Measurements from ENCODE around the gene EEPD1.

Gene EEPD1

GRCh38 chr7:36157527-36158320 lies 4.7 kb downstream of the EEPD1 start:
- no peak for DNase-seq (ENCODE audit: low spot score)
- in situ Hi-C loops (cut with MboI; ENCODE audit: low pct_unique_long_range_greater_than_20kb, low sequenced_read_pairs, unreplicated experiment): no loop called here
- TF ChIP-seq CTCF (IDR thresholded peaks at IDR 0.05; ENCODE audit: extremely low read depth, insufficient read depth, missing control alignments): no peak

- no peak for TF ChIP-seq CTCF (IDR thresholded peaks at IDR 0.05; ENCODE audit: extremely low read depth, insufficient read depth, missing control alignments)
- in situ Hi-C loops (cut with MboI; ENCODE audit: low pct_unique_long_range_greater_than_20kb, low sequenced_read_pairs, unreplicated experiment): no loop called here
- DNase-seq (ENCODE audit: low spot score): no peak
These were observed 5.2 kb downstream of the EEPD1 start for GRCh38 chr7:36158321-36158605.

- in situ Hi-C loops (cut with MboI; ENCODE audit: low pct_unique_long_range_greater_than_20kb, low sequenced_read_pairs, unreplicated experiment): no loop called here
- DNase-seq (ENCODE audit: low spot score): no peak
- TF ChIP-seq CTCF (IDR thresholded peaks at IDR 0.05; ENCODE audit: extremely low read depth, insufficient read depth, missing control alignments): no peak
These were observed 6.6 kb downstream of the EEPD1 start for GRCh38 chr7:36159618-36160017.

GRCh38 chr7:36160313-36160712 lies 7.3 kb downstream of the EEPD1 start:
- TF ChIP-seq CTCF (IDR thresholded peaks at IDR 0.05; ENCODE audit: extremely low read depth, insufficient read depth, missing control alignments): no peak
- no peak for DNase-seq (ENCODE audit: low spot score)
- in situ Hi-C loops (cut with MboI; ENCODE audit: low pct_unique_long_range_greater_than_20kb, low sequenced_read_pairs, unreplicated experiment): no loop called here

GRCh38 chr7:36161996-36162395 lies 8.9 kb downstream of the EEPD1 start:
- no peak for TF ChIP-seq CTCF (IDR thresholded peaks at IDR 0.05; ENCODE audit: extremely low read depth, insufficient read depth, missing control alignments)
- in situ Hi-C loops (cut with MboI; ENCODE audit: low pct_unique_long_range_greater_than_20kb, low sequenced_read_pairs, unreplicated experiment): no loop called here
- no peak for DNase-seq (ENCODE audit: low spot score)

- no peak for TF ChIP-seq CTCF (IDR thresholded peaks at IDR 0.05; ENCODE audit: extremely low read depth, insufficient read depth, missing control alignments)
These were observed 12.0 kb downstream of the EEPD1 start for GRCh38 chr7:36165059-36165458.

More at GRCh38 chr7:36165059-36165458, 12.0 kb downstream of the EEPD1 start:
- DNase-seq (ENCODE audit: low spot score): no peak
- in situ Hi-C loops (cut with MboI; ENCODE audit: low pct_unique_long_range_greater_than_20kb, low sequenced_read_pairs, unreplicated experiment): no loop called here
